HG03039 (cell line): Measurements from ENCODE around the gene KLF6.
A peak's percentile ranks its signal among the peaks of the same experiment; 100 is the strongest.

Source experiments
- ATAC-seq: cut with Tn5 transposase; IDR thresholded peaks from one replicate; pipeline ENCODE4 v1.9.1; 2021; ENCODE audit warnings: mild to moderate bottlenecking, moderate library complexity; ENCODE audit not compliant: unreplicated experiment

The KLF6 gene

DNA sequence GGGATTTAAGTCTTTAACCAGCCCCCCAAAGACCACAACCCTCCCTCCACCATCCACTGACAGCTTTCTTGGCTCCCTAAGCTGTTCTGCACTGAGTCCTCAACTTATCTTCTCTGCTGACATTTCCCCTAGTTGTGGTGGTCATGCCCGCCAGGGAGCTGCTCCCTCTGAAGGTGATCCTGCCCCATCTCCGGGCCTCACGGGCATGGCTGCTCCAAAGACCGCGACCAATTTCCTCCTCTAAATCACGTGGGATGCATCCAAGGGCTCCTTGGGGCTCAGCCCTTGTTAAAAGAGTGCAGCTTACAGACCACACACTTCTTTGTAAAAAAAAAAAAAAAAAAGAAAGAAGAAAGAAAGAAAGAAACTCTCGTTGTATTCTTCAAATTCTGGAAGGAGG, 27.1 kb upstream of the KLF6 start:
- ATAC-seq, result no peak

DNA sequence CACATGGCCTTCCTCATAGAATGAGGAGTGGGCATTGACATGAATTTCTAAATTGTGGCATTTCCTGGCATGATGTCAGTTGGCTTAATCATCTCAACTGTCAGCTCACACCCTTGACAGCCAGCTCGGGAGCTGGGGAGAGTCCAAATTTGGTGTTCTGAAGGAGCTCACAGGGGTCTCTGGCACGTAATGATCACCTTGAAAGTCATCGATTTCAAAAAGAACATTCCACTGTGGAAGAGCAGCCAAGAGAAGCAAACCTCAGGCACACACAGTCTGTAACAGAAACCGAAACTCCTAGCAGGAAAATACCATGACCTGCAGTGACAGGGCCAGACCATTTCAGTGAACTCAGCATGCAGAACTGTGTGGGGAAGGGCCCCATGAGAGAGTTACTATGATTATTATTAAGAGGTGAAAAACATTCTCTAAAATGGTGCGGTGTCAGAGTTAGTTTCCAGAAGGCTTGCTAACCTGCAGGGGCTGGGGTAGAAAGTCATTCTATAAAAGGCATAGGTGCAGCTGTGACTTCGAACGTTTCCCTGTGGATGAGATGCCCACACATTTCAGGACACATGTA, 26.4 kb upstream of the KLF6 start:
- peak; percentile 76 for ATAC-seq

- ATAC-seq, result no peak
These were observed 23.7 kb upstream of the KLF6 start for GRCh38 chr10:3808689-3809199.

GRCh38 chr10:3807928-3808496, 23.0 kb upstream of the KLF6 start:
- ATAC-seq, result no peak

DNA sequence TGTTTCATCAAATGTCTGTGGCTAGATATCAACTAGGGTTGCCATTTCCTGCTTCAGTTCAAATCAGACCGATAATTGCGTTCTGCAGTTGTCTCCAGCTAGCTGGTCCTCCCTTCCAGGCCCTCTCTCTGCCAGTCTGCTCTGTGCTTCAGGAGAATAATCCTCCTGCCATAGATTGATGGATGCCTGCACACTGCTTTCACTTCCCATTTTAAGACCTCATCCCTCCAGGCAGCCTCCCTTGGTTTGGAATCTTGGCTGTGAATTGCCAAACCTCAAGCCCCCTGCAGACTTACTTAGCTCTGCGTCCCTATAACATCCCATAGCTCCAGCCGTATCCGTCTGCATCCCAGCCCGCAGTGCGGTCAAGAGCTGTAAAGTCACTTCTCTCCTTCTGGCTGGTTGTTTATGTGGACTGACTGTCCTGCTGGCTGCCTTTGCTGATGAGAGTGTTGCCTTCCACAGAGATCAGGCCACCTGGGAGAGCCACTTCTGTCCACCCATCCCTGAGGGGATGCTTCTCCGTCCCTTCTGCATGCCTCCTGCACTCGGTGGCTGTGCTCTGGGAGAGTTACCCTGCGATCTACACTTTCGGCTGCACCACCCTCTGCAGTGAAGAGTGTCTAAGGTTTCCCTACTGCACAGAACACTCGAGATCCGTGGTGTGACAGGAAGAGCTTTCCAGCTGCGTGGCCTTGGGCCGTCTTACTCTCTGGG, 22.4 kb upstream of the KLF6 start:
- ATAC-seq, result no peak

GRCh38 chr10:3806603-3807002, 21.6 kb upstream of the KLF6 start:
- no peak for ATAC-seq

DNA sequence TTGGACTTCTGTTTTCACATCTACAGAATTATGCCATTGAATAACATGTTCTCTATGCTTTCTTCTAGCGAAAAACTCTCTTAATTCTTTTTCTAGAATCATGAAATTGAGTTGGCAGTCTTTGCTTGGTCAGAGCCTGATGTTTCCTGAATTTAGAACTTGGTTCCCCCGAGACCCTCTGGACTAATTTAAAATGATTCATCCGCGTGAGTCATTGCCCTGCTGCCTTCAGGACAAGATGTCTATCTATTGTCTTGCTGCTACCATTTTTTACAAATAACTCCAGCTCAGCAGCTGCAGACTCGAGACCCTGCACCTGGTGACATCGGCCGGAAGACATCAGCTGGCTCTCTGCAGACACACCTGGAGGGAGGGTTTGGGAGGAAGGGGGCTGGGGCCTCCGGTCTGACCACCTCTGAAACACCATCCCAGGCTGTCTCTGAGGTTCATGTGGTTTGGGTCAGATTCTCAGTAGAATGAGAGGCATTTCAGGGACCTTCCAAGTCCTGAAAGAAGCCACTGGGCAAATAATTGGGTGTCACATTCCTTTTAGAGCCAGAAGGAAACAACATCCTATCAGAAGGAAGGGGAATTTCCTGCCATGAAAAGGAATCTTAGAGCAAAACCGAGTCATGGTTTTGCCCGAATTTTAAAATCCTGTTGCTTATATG, 20.9 kb upstream of the KLF6 start:
- ATAC-seq, result peak; percentile 29

GRCh38 chr10:3805201-3805790, 20.3 kb upstream of the KLF6 start:
- ATAC-seq, result peak; percentile 30

- no peak for ATAC-seq
These were observed 19.1 kb upstream of the KLF6 start for GRCh38 chr10:3803927-3804741.

DNA sequence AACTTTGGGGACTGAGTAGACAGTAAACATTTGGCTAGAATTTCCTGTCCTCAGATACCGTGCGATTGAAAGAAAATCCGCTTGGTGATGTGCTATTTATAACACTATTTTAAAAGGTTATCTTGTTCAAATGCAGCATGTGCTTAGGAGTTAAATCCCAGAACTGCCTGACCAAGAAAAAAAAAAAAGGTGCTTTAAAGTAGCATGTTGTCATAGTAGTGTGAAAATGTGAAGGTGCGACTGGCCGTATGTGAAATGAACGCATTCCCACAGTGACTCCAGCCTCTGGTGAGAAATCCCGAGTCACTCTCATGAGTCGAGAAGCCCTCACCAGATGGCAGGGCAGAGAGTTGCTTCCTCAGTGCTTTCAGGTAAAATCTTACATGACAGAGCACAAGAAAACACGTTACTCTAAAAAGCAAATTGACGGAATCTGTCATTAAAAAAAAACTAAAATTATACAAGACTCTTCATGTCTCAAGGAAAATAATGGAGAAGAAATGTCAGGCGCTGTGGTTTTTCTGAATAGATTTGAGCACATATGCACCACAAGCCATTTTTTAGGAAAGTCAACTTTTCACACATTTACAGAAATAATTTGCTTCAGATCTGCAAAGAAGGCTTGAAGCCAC, 18.4 kb upstream of the KLF6 start:
- no peak for ATAC-seq

GRCh38 chr10:3802526-3803265, 17.7 kb upstream of the KLF6 start:
- ATAC-seq, result no peak

DNA sequence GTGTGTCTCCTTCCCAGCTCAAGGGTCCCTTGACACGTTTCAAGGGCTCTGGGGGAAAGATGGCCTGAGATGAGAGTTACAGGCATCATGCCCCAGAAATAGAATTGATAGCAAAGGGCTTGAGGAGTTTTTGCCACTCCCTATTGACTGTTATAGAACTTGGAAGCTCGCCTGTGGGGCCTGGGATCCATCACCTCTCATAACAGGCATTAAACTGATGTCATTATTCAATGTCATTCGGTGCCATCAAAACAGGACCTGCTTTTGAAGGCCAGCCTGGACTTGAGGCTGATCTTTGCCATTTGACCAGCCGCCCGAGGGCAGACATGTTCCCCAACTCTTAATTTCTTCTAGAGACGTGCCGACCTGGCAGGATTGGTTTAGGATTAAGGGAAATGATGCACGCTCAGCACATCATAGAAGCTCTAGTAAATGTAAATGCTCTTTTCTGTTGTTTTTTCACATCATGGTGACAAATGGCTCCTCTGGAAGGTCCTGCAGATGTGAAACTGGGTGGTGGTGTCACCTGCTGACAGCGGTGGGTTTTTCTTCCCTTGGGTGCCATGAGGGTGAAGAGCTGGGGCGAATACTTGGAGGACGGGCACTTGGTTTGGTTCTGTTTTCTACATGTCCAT, 16.7 kb upstream of the KLF6 start:
- no peak for ATAC-seq

GRCh38 chr10:3800586-3800985, 15.6 kb upstream of the KLF6 start:
- ATAC-seq, result no peak

DNA sequence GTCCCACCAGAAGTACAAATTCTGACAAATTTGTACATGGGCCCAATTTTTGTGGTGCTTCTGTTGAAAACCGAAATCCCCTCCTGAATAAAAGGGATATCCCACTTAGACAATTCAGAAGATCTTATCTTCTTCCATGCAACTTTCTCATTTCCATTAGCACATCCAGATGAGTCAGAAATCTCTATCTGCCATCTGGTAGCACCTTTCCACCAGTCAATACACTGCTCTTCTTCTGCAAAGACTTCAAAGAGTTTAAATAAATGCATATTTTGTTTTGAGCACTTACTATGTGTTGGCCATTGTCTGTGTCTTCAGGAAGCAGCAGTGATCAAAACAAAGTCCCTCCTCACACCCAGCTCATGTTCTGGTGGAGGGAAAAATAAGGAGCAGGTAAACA, 12.7 kb upstream of the KLF6 start:
- ATAC-seq, result no peak

GRCh38 chr10:3793553-3793952, 8.5 kb upstream of the KLF6 start:
- ATAC-seq, result no peak

GRCh38 chr10:3792710-3793219, 7.8 kb upstream of the KLF6 start:
- no peak for ATAC-seq

- no peak for ATAC-seq
These were observed 7.1 kb upstream of the KLF6 start for GRCh38 chr10:3791974-3792633.

DNA sequence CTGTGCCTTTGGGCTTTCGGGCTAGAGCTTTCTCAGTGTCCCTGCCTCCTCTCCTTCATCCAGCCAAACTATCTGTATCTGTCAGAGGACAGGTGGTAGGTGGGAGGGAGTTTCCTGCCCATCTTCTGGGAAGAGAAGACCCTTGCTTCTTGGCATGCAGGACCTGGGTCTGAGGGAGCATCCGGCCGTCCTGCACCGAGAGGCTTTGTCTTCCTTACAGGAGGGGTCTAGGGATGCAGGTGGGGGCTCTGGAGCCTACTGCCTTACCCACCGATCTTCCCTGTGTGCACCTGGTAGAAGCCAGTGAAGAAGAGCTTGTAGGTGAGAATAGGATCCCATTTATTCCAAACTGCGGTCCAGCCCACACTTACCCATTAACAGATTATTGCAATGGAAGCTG, 5.8 kb upstream of the KLF6 start:
- ATAC-seq, result no peak
